Kidney (tissue), 14 donors: ENCODE data around the gene INSRR. TPM values are rescaled to one million over a fixed set of nuclear protein-coding genes. Genes with fewer than 3 reads are reported as not detected.

ENCODE experiments used
- DNase-seq, 5 donors: peaks; one replicate each; pipeline ENCODE4 v3.0.0-alpha.2; 2013 to 2020
- FAIRE-seq: peaks from 2 replicates; lab custom pipeline; 2012; peaks lifted over from hg19 to GRCh38; lab: Jason Lieb, UNC
- H3K27ac ChIP-seq, 2 donors: one replicate each; pipeline ENCODE4 v1.7.0; 2013; ENCODE audit warnings: low read depth in 2 of 2, low read length in 2 of 2, inconsistent platforms in 1 of 2
- H3K27me3 ChIP-seq: one replicate; pipeline ENCODE4 v1.7.1; 2013; ENCODE audit warnings: low read length, inconsistent platforms; ENCODE audit not compliant: control insufficient read depth, insufficient read depth
- H3K36me3 ChIP-seq, 3 donors: one replicate each; pipeline versions ENCODE4 v1.7.0 to v1.7.1; 2013; ENCODE audit warnings: low read length in 3 of 3, control low read depth in 1 of 3, inconsistent platforms in 1 of 3; ENCODE audit not compliant: insufficient read depth in 3 of 3, control insufficient read depth in 2 of 3
- H3K4me1 ChIP-seq, 3 donors: one replicate each; pipeline versions ENCODE4 v1.7.0 to v1.7.1; 2013; ENCODE audit warnings: low read length in 3 of 3, inconsistent platforms in 1 of 3, low read depth in 1 of 3; ENCODE audit not compliant: control insufficient read depth in 2 of 3, insufficient read depth in 2 of 3
- H3K4me3 ChIP-seq, 3 donors: one replicate each; pipeline versions ENCODE4 v1.7.0 to v1.8.1; 2013; ENCODE audit warnings: low read length in 3 of 3, control low read depth in 1 of 3, inconsistent platforms in 1 of 3
- H3K9ac ChIP-seq, 3 donors: one replicate each; pipeline versions ENCODE4 v1.7.0 to v1.7.1; 2013; ENCODE audit warnings: low read length in 3 of 3, control low read depth in 1 of 3, inconsistent platforms in 1 of 3
- H3K9me3 ChIP-seq, 3 donors: one replicate each; pipeline versions ENCODE4 v1.7.0 to v1.7.1; 2013; ENCODE audit warnings: low read length in 3 of 3, control low read depth in 1 of 3, inconsistent platforms in 1 of 3; ENCODE audit not compliant: control insufficient read depth in 2 of 3, insufficient read depth in 1 of 3
- CTCF ChIP-seq: IDR thresholded peaks from 3 replicates; pipeline ENCODE4 v1.5.1; 2012; ENCODE audit warnings: mild to moderate bottlenecking, moderate library complexity, borderline replicate concordance; ENCODE audit not compliant: insufficient read depth; ENCODE audit errors: extremely low read depth
- intact Hi-C: fragments of 100-400 bp; cut with DNase I; formaldehyde crosslinking; loops from one replicate; pipeline ENCODE4 v1.11.1; 2022
- polyA plus RNA-seq: library from polyadenylated mRNA; stranded (reverse); fragments of 350-450 nt; fragmentation: Illumina TruSeq; extraction: RNeasy Lipid Tissue Mini Kit (QIAGEN cat#74804); gene quantifications from one replicate; pipeline ENCODE4 v1.2.3, GENCODE V29; 2014; ENCODE audit warnings: low read depth, low replicate concordance; ENCODE audit not compliant: insufficient read depth
- total RNA-seq: library from RNA; stranded (reverse); fragmentation: NEBNext Ultra II Directional; extraction: Animal tissue kit (Norgen Biotek cat#: 25700); gene quantifications from one replicate; pipeline ENCODE4 v1.2.1, GENCODE V29; 2021
- donor health status: control.
- donor health status: control.
- donor health status: control.
- donor health status: control.
- donor health status: control.
- donor health status: DM: yes; HTN: yes; CAD: no.
- donor health status: Normal renal cell carcinoma (clear cell type).

The INSRR gene
- total and polyA plus RNA-seq, 2 donors from 2014 or later, result 0.35 to 2.4 TPM

- Histone ChIP-seq H3K36me3 (peaks cover 19 to 82% (median 51%) of the 10 kb centered on the region in 3 donors), H3K9ac (no peak overlapping the region), H3K4me1 (no peaks in the 10 kb centered on the region), H3K4me3 (no peak overlapping the region), H3K27me3 (no peaks in the 10 kb centered on the region), H3K9me3 (no peaks in the 10 kb centered on the region), H3K27ac (no peak overlapping the region)
- no peak for TF ChIP-seq CTCF
- intact Hi-C loops, result loop anchor here (10.0 kb wide), 1 partner anchor 59 kb away; the partner anchor contains the start of gene INSRR
- DNase-seq, result no peak
- no peak for FAIRE-seq
These were observed 63.1 kb downstream of the INSRR start for GRCh38 chr1:156795787-156796186.

GRCh38 chr1:156795374-156795733 lies 63.6 kb downstream of the INSRR start:
- DNase-seq (no peak), FAIRE-seq (no peak)
- Histone ChIP-seq H3K36me3 (peaks cover 19 to 78% (median 47%) of the 10 kb centered on the region in 3 donors), H3K4me3 (no peak overlapping the region), H3K9ac (no peak overlapping the region), H3K27me3 (no peaks in the 10 kb centered on the region), H3K4me1 (no peaks in the 10 kb centered on the region), H3K9me3 (no peaks in the 10 kb centered on the region), H3K27ac (no peak overlapping the region)
- intact Hi-C loops, result loop anchor here (10.0 kb wide), 1 partner anchor 59 kb away; the partner anchor contains the start of gene INSRR
- TF ChIP-seq CTCF, result no peak

- Histone ChIP-seq H3K27ac (no peak overlapping the region), H3K9me3 (no peaks in the 10 kb centered on the region), H3K9ac (no peak overlapping the region), H3K36me3 (peaks cover 19 to 75% (median 47%) of the 10 kb centered on the region in 3 donors), H3K27me3 (no peaks in the 10 kb centered on the region), H3K4me1 (no peaks in the 10 kb centered on the region), H3K4me3 (no peak overlapping the region)
- no peak for FAIRE-seq
- no peak for TF ChIP-seq CTCF
- intact Hi-C loops, result loop anchor here (10.0 kb wide), 1 partner anchor 60 kb away; the partner anchor contains the start of gene INSRR
- no peak for DNase-seq
These were observed 64.2 kb downstream of the INSRR start for GRCh38 chr1:156794506-156795373.

Other genes starting within 250 kb of the INSRR start
- gene HAPLN2, start 239.7 kb downstream of the INSRR start, total RNA-seq, result 1.9 TPM
- 0.30 TPM for gene HAPLN2, start 239.7 kb downstream of the INSRR start, polyA plus RNA-seq
- gene BCAN, start 217.0 kb downstream of the INSRR start, total RNA-seq, result 0.19 TPM
- 0.45 TPM for gene BCAN, start 217.0 kb downstream of the INSRR start, polyA plus RNA-seq
- 50.7 TPM for gene NES, start 181.7 kb downstream of the INSRR start, total RNA-seq
- gene NES, start 181.7 kb downstream of the INSRR start, polyA plus RNA-seq, result 44.3 TPM
- gene CRABP2, start 153.5 kb downstream of the INSRR start, total RNA-seq, result 15.2 TPM
- gene CRABP2, start 153.5 kb downstream of the INSRR start, polyA plus RNA-seq, result 21.6 TPM
- 35.2 TPM for gene METTL25B, start 130.6 kb downstream of the INSRR start, total RNA-seq
- 29.4 TPM for gene METTL25B, start 130.6 kb downstream of the INSRR start, polyA plus RNA-seq
- gene ISG20L2, start 130.4 kb downstream of the INSRR start, total RNA-seq, result 23.3 TPM
- 13.3 TPM for gene ISG20L2, start 130.4 kb downstream of the INSRR start, polyA plus RNA-seq
- 71.9 TPM for gene MRPL24, start 118.0 kb downstream of the INSRR start, total RNA-seq
- gene MRPL24, start 118.0 kb downstream of the INSRR start, polyA plus RNA-seq, result 174 TPM
- 198 TPM for gene HDGF, start 107.4 kb downstream of the INSRR start, total RNA-seq
- 206 TPM for gene HDGF, start 107.4 kb downstream of the INSRR start, polyA plus RNA-seq
- 52.8 TPM for gene PRCC, start 91.6 kb downstream of the INSRR start, total RNA-seq
- 50.5 TPM for gene PRCC, start 91.6 kb downstream of the INSRR start, polyA plus RNA-seq
- 4.3 TPM for gene SH2D2A, start 42.3 kb downstream of the INSRR start, total RNA-seq
- 0.32 TPM for gene SH2D2A, start 42.3 kb downstream of the INSRR start, polyA plus RNA-seq
- gene NTRK1, start 1.7 kb upstream of the INSRR start, total RNA-seq, result 1.0 TPM
- 1.3 TPM for gene NTRK1, start 1.7 kb upstream of the INSRR start, polyA plus RNA-seq
- gene PEAR1, start 34.6 kb upstream of the INSRR start, total RNA-seq, result 17.2 TPM
- 4.5 TPM for gene PEAR1, start 34.6 kb upstream of the INSRR start, polyA plus RNA-seq
- 0.50 TPM for gene LRRC71, start 61.5 kb upstream of the INSRR start, total RNA-seq
- 0.19 TPM for gene LRRC71, start 61.5 kb upstream of the INSRR start, polyA plus RNA-seq
- 36.4 TPM for gene ARHGEF11, start 186.6 kb upstream of the INSRR start, total RNA-seq
- 8.8 TPM for gene ARHGEF11, start 186.6 kb upstream of the INSRR start, polyA plus RNA-seq
- gene ETV3L, start 240.7 kb upstream of the INSRR start, total RNA-seq, result not detected
- gene ETV3L, start 240.7 kb upstream of the INSRR start, polyA plus RNA-seq, result not detected